Activated CD4-positive, alpha-beta T cell treated with anti-CD3 and anti-CD28 coated beads for 4 hours (primary cell): ENCODE data around the gene IGLL1.
"Not testable (repeated sequence)": the region's sequence is repeated elsewhere in the genome, so short reads cannot be mapped to it uniquely, and the experiment has no call there.

Experiments
- DNase-seq, 2 donors: peaks; one replicate each; pipeline ENCODE4 v3.0.0-alpha.2; 2020

Gene IGLL1

GRCh38 chr22:23539135-23539838, 40.8 kb downstream of the IGLL1 start:
- peak; percentile 67 to 69 for DNase-seq

DNA sequence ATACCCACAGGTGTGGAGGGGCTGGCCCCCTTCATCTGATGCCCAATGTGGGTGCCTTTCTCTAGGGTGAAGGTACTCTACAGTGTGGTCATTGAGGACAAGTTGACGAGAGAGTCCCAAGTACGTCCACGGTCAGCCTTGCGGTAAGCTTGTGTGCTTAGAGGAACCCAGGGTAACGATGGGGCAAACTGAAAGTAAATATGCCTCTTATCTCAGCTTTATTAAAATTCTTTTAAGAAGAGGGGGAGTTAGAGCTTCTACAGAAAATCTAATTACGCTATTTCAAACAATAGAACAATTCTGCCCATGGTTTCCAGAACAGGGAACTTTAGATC, 41.4 kb downstream of the IGLL1 start:
- DNase-seq = not testable (repeated sequence)

GRCh38 chr22:23537830-23538695, 42.0 kb downstream of the IGLL1 start:
- not testable (repeated sequence) for DNase-seq

GRCh38 chr22:23537416-23537815, 42.7 kb downstream of the IGLL1 start:
- no peak for DNase-seq

DNA sequence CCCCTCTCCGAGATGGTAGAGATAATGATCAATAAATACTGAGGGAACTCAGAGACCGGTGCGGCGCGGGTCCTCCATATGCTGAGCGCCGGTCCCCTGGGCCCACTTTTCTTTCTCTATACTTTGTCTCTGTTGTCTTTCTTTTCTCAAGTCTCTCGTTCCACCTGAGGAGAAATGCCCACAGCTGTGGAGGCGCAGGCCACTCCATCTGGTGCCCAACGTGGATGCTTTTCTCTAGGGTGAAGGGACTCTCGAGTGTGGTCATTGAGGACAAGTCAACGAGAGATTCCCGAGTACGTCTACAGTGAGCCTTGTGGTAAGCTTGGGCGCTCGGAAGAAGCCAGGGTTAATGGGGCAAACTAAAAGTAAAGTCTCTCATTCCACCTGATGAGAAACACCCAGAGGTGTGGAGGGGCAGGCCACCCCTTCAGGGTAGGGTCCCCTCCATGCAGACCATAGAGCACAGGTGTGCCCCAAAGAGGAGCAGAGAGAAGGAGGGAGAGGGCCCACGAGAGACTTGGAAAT, 43.2 kb downstream of the IGLL1 start:
- no peak for DNase-seq

DNA sequence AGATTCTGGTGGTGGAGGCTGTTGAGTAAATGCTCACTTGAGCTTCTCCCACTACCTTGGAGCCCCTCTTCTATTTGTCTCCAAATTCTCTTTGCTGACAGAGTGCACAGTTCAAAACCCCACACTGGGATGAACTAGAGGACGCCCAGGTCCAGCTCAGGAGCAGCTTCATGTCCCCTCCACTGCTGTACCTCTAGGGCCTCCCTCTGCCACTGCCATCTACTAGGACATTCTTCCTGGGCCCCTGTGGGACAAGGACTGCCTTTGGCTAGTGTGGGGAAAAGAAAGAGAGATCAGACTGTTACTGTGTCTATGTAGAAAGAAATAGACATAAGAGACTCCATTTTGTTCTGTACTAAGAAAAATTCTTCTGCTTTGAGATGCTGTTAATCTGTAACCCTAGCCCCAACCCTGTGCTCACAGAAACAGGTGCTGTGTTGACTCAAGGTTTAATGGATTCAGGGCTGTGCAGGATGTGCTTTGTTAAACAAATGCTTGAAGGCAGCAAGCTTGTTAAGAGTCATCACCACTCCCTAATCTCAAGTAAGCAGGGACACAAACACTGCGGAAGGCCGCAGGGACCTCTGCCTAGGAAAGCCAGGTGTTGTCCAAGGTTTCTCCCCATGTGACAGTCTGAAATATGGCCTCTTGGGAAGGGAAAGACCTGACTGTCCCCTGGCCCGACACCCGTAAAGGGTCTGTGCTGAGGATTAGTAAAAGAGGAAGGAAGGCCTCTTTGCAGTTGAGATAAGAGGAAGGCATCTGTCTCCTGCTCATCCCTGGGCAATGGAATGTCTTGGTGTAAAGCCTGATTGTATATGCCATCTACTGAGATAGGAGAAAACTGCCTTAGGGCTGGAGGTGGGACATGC, 44.1 kb downstream of the IGLL1 start:
- DNase-seq = not testable (repeated sequence)

- no peak for DNase-seq
Observed at GRCh38 chr22:23534851-23535717, 45.0 kb downstream of the IGLL1 start.

- DNase-seq = no peak
Observed at GRCh38 chr22:23534201-23534850, 45.8 kb downstream of the IGLL1 start.

DNA sequence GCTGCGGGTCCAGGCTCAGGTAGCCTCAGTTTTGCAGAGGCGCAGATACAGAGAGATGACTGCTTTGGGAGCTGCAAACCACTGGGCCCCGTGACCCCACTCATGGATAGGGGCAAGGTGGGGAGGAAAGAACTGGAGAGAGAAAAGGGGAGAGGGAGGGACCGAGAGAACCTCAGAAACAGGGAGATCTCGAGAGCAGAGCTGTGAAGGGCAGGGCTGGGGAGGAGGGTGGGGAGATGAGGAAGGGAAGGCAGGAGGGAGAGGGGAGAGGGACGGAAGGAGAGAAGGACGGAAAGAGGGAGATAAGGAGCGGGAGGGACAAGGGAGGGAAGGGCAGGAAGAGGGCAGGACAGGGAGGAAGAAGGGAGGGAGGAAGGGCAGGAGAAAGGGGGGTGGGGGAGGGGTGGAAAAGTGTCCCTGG, 46.3 kb downstream of the IGLL1 start:
- no peak for DNase-seq

- DNase-seq = no peak
Observed at GRCh38 chr22:23533328-23533762, 46.7 kb downstream of the IGLL1 start.

- DNase-seq = no peak
Observed at GRCh38 chr22:23532731-23533130, 47.4 kb downstream of the IGLL1 start.

GRCh38 chr22:23531966-23532705, 48.0 kb downstream of the IGLL1 start:
- no peak for DNase-seq

- DNase-seq = no peak
Observed at GRCh38 chr22:23531283-23531956, 48.7 kb downstream of the IGLL1 start.

DNA sequence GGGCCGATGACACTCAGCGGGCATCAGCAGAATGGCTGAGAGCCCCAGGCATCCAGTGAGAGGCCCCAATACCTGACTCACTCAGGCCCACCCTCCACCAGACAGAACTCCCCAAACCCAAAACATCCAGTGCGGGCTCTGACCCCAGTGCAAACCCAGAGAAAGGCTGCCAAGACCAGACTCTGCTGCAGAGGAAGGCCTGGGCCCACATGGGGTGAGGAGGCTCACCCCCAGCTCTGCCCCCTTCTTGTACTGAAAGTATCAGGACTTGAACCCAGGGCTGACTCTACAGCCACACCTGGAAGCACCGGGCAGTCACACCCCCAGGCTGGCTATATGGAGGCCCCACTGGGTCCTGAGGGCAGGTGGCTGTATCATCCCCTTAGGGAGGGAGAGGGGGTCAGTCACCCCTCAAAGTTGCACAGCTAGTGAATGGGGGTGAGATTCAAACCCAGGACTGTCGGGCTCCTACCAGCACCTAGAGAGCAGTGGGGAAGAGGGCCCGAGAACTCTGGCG, 49.3 kb downstream of the IGLL1 start:
- no peak for DNase-seq

DNA sequence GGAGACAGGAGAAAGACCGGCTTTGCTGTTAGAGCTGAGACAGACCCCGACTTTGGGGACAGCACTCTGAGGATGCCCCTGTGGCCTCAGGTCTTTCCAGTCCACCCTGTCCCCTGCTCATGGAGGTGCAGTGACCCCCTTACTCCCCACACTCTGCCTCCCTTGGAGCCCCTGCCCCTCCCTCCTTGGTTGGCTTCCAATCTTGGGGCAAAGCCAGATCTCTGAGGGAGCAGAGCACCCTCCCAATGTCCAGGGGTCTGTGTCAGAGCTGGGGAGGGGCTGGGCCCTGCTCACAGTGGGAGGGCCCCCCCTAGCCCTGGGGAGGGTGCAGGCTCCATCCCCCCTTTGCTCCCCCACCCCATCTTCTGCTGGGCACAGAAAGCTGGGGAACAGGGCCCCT, 50.0 kb downstream of the IGLL1 start:
- DNase-seq = no peak

- DNase-seq = no peak
Observed at GRCh38 chr22:23529166-23530103, 50.7 kb downstream of the IGLL1 start.

DNA sequence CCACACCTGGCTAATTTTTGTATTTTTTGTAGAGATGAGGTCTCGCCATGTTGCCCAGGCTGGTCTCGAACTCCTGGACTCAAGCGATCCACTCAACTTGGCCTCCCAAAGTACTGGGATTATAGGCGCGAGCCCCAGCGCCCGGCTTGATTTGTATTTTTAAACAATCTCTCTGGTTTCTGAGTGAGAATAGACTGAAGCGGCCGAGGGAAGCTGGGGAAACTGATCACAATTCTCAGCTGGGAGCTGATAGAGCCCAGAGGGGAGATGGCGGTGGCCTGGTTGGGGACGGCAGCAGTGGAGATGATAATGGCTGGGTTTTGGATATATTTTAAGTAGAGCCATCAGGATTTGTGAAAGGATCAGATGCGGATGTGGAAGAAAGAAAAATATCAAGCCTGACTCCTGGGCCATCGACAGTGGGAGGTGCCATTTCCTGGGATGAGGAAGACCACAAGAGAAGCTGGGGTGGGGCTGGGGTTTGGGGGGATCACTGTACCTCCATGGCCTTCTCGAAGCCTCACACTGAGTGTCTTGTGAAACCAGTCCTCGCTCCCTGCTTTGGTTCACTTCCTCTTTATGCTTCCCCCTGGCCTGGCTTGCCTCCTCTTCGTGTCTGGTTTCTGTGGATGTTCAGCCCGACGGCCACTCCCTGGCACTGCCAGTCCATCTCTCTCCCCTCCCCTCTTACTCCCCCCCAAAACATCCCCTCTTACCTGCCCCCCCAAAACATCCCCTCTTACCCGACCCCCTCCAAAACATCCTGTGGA, 51.9 kb downstream of the IGLL1 start:
- no peak for DNase-seq
